GM19025 (cell line): Measurements from ENCODE around the gene SCN10A.

Source experiments
- ATAC-seq: cut with Tn5 transposase; IDR thresholded peaks from one replicate; pipeline ENCODE4 v1.9.1; 2021; ENCODE audit warnings: mild to moderate bottlenecking, low read depth, moderate library complexity; ENCODE audit not compliant: unreplicated experiment

The SCN10A gene

GRCh38 chr3:38655708-38656300 lies 160.2 kb downstream of the SCN10A start:
- no peak for ATAC-seq

GRCh38 chr3:38653685-38654537 lies 162.1 kb downstream of the SCN10A start:
- ATAC-seq, result no peak

GRCh38 chr3:38652934-38653333 lies 163.1 kb downstream of the SCN10A start:
- no peak for ATAC-seq

GRCh38 chr3:38651153-38651789 lies 164.7 kb downstream of the SCN10A start:
- peak; percentile 46 for ATAC-seq

- ATAC-seq, result no peak
These were observed 165.6 kb downstream of the SCN10A start for GRCh38 chr3:38650248-38650951.

GRCh38 chr3:38649500-38650247 lies 166.3 kb downstream of the SCN10A start, which contains the start of gene SCN5A:
SCN5A (minus strand) TSS chr3:38649687; CDS start chr3:38633307, 16,380 bp downstream.
- ATAC-seq, result peak; percentile 57

GRCh38 chr3:38648659-38649499 lies 167.1 kb downstream of the SCN10A start:
- ATAC-seq, result peak; percentile 13

GRCh38 chr3:38648024-38648658 lies 167.9 kb downstream of the SCN10A start:
- ATAC-seq, result no peak

GRCh38 chr3:38647217-38647970 lies 168.6 kb downstream of the SCN10A start:
- ATAC-seq, result no peak
